Measurements from ENCODE around the gene NFS1. TPM values are rescaled to one million over a fixed set of nuclear protein-coding genes. Genes with fewer than 3 reads are reported as not detected.
"Not testable (repeated sequence)": the region's sequence is repeated elsewhere in the genome, so short reads cannot be mapped to it uniquely, and the experiment has no call there.

The NFS1 gene
- total RNA-seq, 4 donors from 2014 or later, result 16.8 to 40.0 (median 31.4) TPM

- Histone ChIP-seq H3K36me3 (peaks cover 0 to 56% of the 10 kb centered on the region in 2 donors), H3K4me3 (peak overlapping the region in 1 of 2 donors; percentile 65), H3K27me3 (no peaks in the 10 kb centered on the region), H3K9me3 (no peaks in the 10 kb centered on the region), H3K27ac (peak overlapping the region in 2 of 4 donors; percentile 88 to 89), H3K4me1 (peaks cover 0 to 41% (median 11%) of the 10 kb centered on the region in 3 donors)
- 71 to 77% methylated on average over 3 to 6 of the region's 9 CpGs for WGBS, 2 donors (ENCODE audit: low coverage in 1 of 2)
- TF ChIP-seq CTCF (IDR thresholded peaks at IDR 0.05) (no peak), POLR2AphosphoS5 (IDR thresholded peaks at IDR 0.05) (no peak), EP300 (IDR thresholded peaks at IDR 0.05) (no peak), POLR2A (IDR thresholded peaks at IDR 0.05) (no peak)
- no peak for ATAC-seq
Measured at GRCh38 chr20:35697696-35698297, 1.4 kb downstream of the NFS1 start.

- Histone ChIP-seq H3K36me3 (peaks cover 0 to 56% of the 10 kb centered on the region in 2 donors), H3K27me3 (no peaks in the 10 kb centered on the region), H3K4me1 (peaks cover 0 to 32% (median 11%) of the 10 kb centered on the region in 3 donors), H3K4me3 (no peak overlapping the region), H3K9me3 (no peaks in the 10 kb centered on the region), H3K27ac (no peak overlapping the region)
- 77 to 78% methylated on average over 3 of the region's 4 CpGs for WGBS, 2 donors (ENCODE audit: low coverage in 1 of 2)
- TF ChIP-seq POLR2A (IDR thresholded peaks at IDR 0.05), result no peak
- no peak for TF ChIP-seq CTCF (IDR thresholded peaks at IDR 0.05)
- no peak for ATAC-seq
Measured at GRCh38 chr20:35695978-35696377, 3.2 kb downstream of the NFS1 start.

GRCh38 chr20:35695245-35695749 is 3.9 kb downstream of the NFS1 start:
- Histone ChIP-seq H3K36me3 (peaks cover 0 to 61% of the 10 kb centered on the region in 2 donors), H3K4me3 (no peak overlapping the region), H3K27ac (no peak overlapping the region), H3K9me3 (no peaks in the 10 kb centered on the region), H3K4me1 (peaks cover 0 to 26% (median 11%) of the 10 kb centered on the region in 3 donors), H3K27me3 (no peaks in the 10 kb centered on the region)
- TF ChIP-seq POLR2A (IDR thresholded peaks at IDR 0.05) (no peak), CTCF (IDR thresholded peaks at IDR 0.05) (no peak), POLR2AphosphoS5 (IDR thresholded peaks at IDR 0.05) (no peak), EP300 (IDR thresholded peaks at IDR 0.05) (no peak)
- no peak for ATAC-seq
- WGBS, 2 donors (ENCODE audit: low coverage in 1 of 2), result 60 to 78% methylated on average over 1 to 2 of the region's 2 CpGs

- H3K27ac ChIP-seq, result no peak overlapping the region
- no peaks in the 10 kb centered on the region for H3K9me3 ChIP-seq
- no peak for TF ChIP-seq POLR2A (IDR thresholded peaks at IDR 0.05)
- TF ChIP-seq CTCF (IDR thresholded peaks at IDR 0.05), result no peak
- no peak for TF ChIP-seq EP300 (IDR thresholded peaks at IDR 0.05)
- TF ChIP-seq POLR2AphosphoS5 (IDR thresholded peaks at IDR 0.05), result no peak
- H3K27me3 ChIP-seq, result no peaks in the 10 kb centered on the region
- H3K4me1 ChIP-seq, result no peaks in the 10 kb centered on the region
- 77% methylated on average over 4 of the region's 4 CpGs; no CpG with 5 or more reads in 1 of the 2 donors for WGBS, 2 donors (ENCODE audit: low coverage in 1 of 2)
- ATAC-seq, result no peak
- H3K4me3 ChIP-seq, result no peak overlapping the region
- peaks cover 0 to 99% of the 10 kb centered on the region in 2 donors for H3K36me3 ChIP-seq
Measured at GRCh38 chr20:35690265-35690664, 8.9 kb downstream of the NFS1 start.

- not testable (repeated sequence) for H3K27ac ChIP-seq, ATAC-seq, H3K9me3 ChIP-seq, H3K4me3 ChIP-seq, H3K27me3 ChIP-seq, H3K4me1 ChIP-seq
- H3K36me3 ChIP-seq, result peaks cover 0 to 91% of the 10 kb centered on the region in 2 donors
- 83 to 90% methylated on average over 7 to 9 of the region's 11 CpGs for WGBS, 2 donors (ENCODE audit: low coverage in 1 of 2)
Measured at GRCh38 chr20:35686872-35687271, 12.3 kb downstream of the NFS1 start.

- not testable (repeated sequence) for H3K27me3 ChIP-seq, H3K27ac ChIP-seq, H3K9me3 ChIP-seq, ATAC-seq, H3K4me3 ChIP-seq, H3K4me1 ChIP-seq
- H3K36me3 ChIP-seq, result peaks cover 0 to 91% of the 10 kb centered on the region in 2 donors
- WGBS, 2 donors (ENCODE audit: low coverage in 1 of 2), result 89% methylated on average over 7 to 9 of the region's 9 CpGs
Measured at GRCh38 chr20:35685368-35685767, 13.8 kb downstream of the NFS1 start.
